SU-DHL-6 (cell line): ENCODE data around the gene MYOD1.

ENCODE experiments used
- H2AFZ ChIP-seq: fragments of 200-600 bp; sonication (generic); 2 replicates; pipeline ENCODE4 v1.6.1; 2014; ENCODE audit warnings: low read depth, mild to moderate bottlenecking, moderate library complexity, mixed read lengths, antibody characterized with exemption, low read length; ENCODE audit not compliant: severe bottlenecking
- H3F3A ChIP-seq: fragments of 200-600 bp; shearing (Covaris generic); 2 replicates; pipeline ENCODE4 v1.6.0; 2016; ENCODE audit warnings: antibody characterized with exemption, mild to moderate bottlenecking; ENCODE audit not compliant: insufficient read depth
- H3K27ac ChIP-seq: fragments of 200-600 bp; sonication (generic); 2 replicates; pipeline ENCODE4 v1.5.1; 2016; ENCODE audit warnings: low read depth, mild to moderate bottlenecking, low read length, moderate library complexity, mixed read lengths
- H3K27me3 ChIP-seq: fragments of 200-600 bp; sonication (generic), shearing (Covaris generic); 2 replicates; pipeline ENCODE4 v1.6.0; 2014; ENCODE audit warnings: mild to moderate bottlenecking, low read length
- H3K36me3 ChIP-seq: fragments of 200-600 bp; sonication (generic); 2 replicates; pipeline ENCODE4 v1.6.1; 2014; ENCODE audit warnings: mild to moderate bottlenecking, low read length, mixed read lengths
- H3K4me2 ChIP-seq: fragments of 300-600, 200-600 bp; shearing (Covaris generic), sonication (generic); 2 replicates; pipeline ENCODE4 v1.6.0; 2014; ENCODE audit warnings: low read length, low read depth, mild to moderate bottlenecking; ENCODE audit not compliant: poor library complexity, severe bottlenecking
- H3K4me3 ChIP-seq: fragments of 200-600 bp; sonication (generic); 2 replicates; pipeline ENCODE4 v1.5.1; 2014; ENCODE audit warnings: antibody characterized with exemption, low read length, mild to moderate bottlenecking, mixed read lengths; ENCODE audit not compliant: insufficient read depth, poor library complexity, severe bottlenecking
- H3K79me2 ChIP-seq: fragments of 200-600 bp; sonication (generic); 2 replicates; pipeline ENCODE4 v1.6.1; 2014; ENCODE audit warnings: mild to moderate bottlenecking, low read length, moderate library complexity; ENCODE audit not compliant: insufficient read depth
- H3K9ac ChIP-seq: fragments of 200-600 bp; sonication (generic); 2 replicates; pipeline ENCODE4 v1.7.0; 2014; ENCODE audit warnings: mild to moderate bottlenecking, low read length
- H3K9me2 ChIP-seq: fragments of 200-600 bp; sonication (generic); replicated peaks from 2 replicates; pipeline ENCODE4 v1.6.1; 2014; ENCODE audit warnings: low read length; ENCODE audit not compliant: insufficient read depth
- H3K9me3 ChIP-seq: fragments of 200-600 bp; sonication (generic); 2 replicates; pipeline ENCODE4 v1.6.1; 2014; ENCODE audit warnings: low read length, mixed read lengths; ENCODE audit not compliant: insufficient read depth
- H4K20me1 ChIP-seq: fragments of 200-600 bp; sonication (generic); 2 replicates; pipeline ENCODE4 v1.6.1; 2014; ENCODE audit warnings: low read depth, mild to moderate bottlenecking, antibody characterized with exemption, low read length, moderate library complexity, mixed read lengths
- CTCF ChIP-seq: fragments of 200-600 bp; sonication (generic); IDR thresholded peaks from one replicate; pipeline ENCODE4 v1.5.1; 2017; ENCODE audit warnings: antibody characterized with exemption, mild to moderate bottlenecking, low read length, moderate library complexity; ENCODE audit not compliant: insufficient read depth, poor library complexity, severe bottlenecking
- EZH2phosphoT487 ChIP-seq: fragments of 200-600 bp; sonication (generic), shearing (Covaris generic); conservative IDR thresholded peaks from 2 replicates; pipeline ENCODE4 v1.6.1; 2018; ENCODE audit warnings: mild to moderate bottlenecking, antibody characterized with exemption, low read length, moderate library complexity, mixed read lengths

Gene MYOD1

GRCh38 chr11:17718015-17718414 lies 1.4 kb upstream of the MYOD1 start:
- no peak overlapping the region for H3K9ac ChIP-seq
- no peaks in the 10 kb centered on the region for H3K36me3 ChIP-seq
- H3K4me3 ChIP-seq = no peak overlapping the region
- no peak overlapping the region for H2AFZ ChIP-seq
- H3K27ac ChIP-seq = no peak overlapping the region
- no peaks in the 10 kb centered on the region for H4K20me1 ChIP-seq
- no peaks in the 10 kb centered on the region for H3K9me3 ChIP-seq
- TF ChIP-seq CTCF (no peak), EZH2phosphoT487 (no peak)
- no peaks in the 10 kb centered on the region for H3F3A ChIP-seq
- H3K4me2 ChIP-seq = no peak overlapping the region
- no peaks in the 10 kb centered on the region for H3K9me2 ChIP-seq
- H3K79me2 ChIP-seq = no peaks in the 10 kb centered on the region
- no peaks in the 10 kb centered on the region for H3K27me3 ChIP-seq

- Histone ChIP-seq H2AFZ (no peak overlapping the region), H4K20me1 (no peaks in the 10 kb centered on the region), H3F3A (no peaks in the 10 kb centered on the region), H3K27ac (no peak overlapping the region), H3K9me3 (no peaks in the 10 kb centered on the region), H3K36me3 (no peaks in the 10 kb centered on the region), H3K27me3 (no peaks in the 10 kb centered on the region), H3K4me3 (no peak overlapping the region), H3K79me2 (no peaks in the 10 kb centered on the region), H3K4me2 (no peak overlapping the region), H3K9ac (no peak overlapping the region), H3K9me2 (no peaks in the 10 kb centered on the region)
- TF ChIP-seq EZH2phosphoT487 (no peak), CTCF (no peak)
Observed at GRCh38 chr11:17718510-17718962, 835 bp upstream of the MYOD1 start.

GRCh38 chr11:17719938-17720795 lies 796 bp downstream of the MYOD1 start:
- H3K9ac ChIP-seq = no peak overlapping the region
- TF ChIP-seq CTCF = no peak
- TF ChIP-seq EZH2phosphoT487 = no peak
- no peak overlapping the region for H3K4me3 ChIP-seq
- no peak overlapping the region for H3K4me2 ChIP-seq
- no peak overlapping the region for H3K27ac ChIP-seq
- no peaks in the 10 kb centered on the region for H3K9me2 ChIP-seq
- no peaks in the 10 kb centered on the region for H4K20me1 ChIP-seq
- H3K27me3 ChIP-seq = no peaks in the 10 kb centered on the region
- no peaks in the 10 kb centered on the region for H3K79me2 ChIP-seq
- no peaks in the 10 kb centered on the region for H3K9me3 ChIP-seq
- no peaks in the 10 kb centered on the region for H3F3A ChIP-seq
- no peak overlapping the region for H2AFZ ChIP-seq
- H3K36me3 ChIP-seq = no peaks in the 10 kb centered on the region
